Muscle layer of colon (tissue), 2 donors: ENCODE results near the gene PIGN.

Experiments
- H3K27ac ChIP-seq: one replicate; pipeline ENCODE4 v1.7.0; 2013; ENCODE audit warnings: low read depth, mild to moderate bottlenecking, low read length, moderate library complexity
- H3K27me3 ChIP-seq, 2 donors: one replicate each; pipeline ENCODE4 v1.7.0; 2013; ENCODE audit warnings: low read length in 2 of 2, mild to moderate bottlenecking in 2 of 2; ENCODE audit not compliant: insufficient read depth in 2 of 2, control insufficient read depth in 1 of 2
- H3K36me3 ChIP-seq: one replicate; pipeline ENCODE4 v1.7.0; 2013; ENCODE audit warnings: mild to moderate bottlenecking, low read length; ENCODE audit not compliant: insufficient read depth
- H3K4me1 ChIP-seq: one replicate; pipeline ENCODE4 v1.7.0; 2013; ENCODE audit warnings: mild to moderate bottlenecking, low read length; ENCODE audit not compliant: insufficient read depth
- H3K4me3 ChIP-seq, 2 donors: one replicate each; pipeline ENCODE4 v1.7.0; 2013; ENCODE audit warnings: low read length in 2 of 2, low read depth in 1 of 2, mild to moderate bottlenecking in 1 of 2, moderate library complexity in 1 of 2
- H3K9ac ChIP-seq: one replicate; pipeline ENCODE4 v1.7.0; 2013; ENCODE audit warnings: low read length
- H3K9me3 ChIP-seq: one replicate; pipeline ENCODE4 v1.7.0; 2013; ENCODE audit warnings: mild to moderate bottlenecking, low read length
- donor health status: abdominal sarcoma.
- donor health status: Adenocarcinoma of cecum.

PIGN gene, protein sequence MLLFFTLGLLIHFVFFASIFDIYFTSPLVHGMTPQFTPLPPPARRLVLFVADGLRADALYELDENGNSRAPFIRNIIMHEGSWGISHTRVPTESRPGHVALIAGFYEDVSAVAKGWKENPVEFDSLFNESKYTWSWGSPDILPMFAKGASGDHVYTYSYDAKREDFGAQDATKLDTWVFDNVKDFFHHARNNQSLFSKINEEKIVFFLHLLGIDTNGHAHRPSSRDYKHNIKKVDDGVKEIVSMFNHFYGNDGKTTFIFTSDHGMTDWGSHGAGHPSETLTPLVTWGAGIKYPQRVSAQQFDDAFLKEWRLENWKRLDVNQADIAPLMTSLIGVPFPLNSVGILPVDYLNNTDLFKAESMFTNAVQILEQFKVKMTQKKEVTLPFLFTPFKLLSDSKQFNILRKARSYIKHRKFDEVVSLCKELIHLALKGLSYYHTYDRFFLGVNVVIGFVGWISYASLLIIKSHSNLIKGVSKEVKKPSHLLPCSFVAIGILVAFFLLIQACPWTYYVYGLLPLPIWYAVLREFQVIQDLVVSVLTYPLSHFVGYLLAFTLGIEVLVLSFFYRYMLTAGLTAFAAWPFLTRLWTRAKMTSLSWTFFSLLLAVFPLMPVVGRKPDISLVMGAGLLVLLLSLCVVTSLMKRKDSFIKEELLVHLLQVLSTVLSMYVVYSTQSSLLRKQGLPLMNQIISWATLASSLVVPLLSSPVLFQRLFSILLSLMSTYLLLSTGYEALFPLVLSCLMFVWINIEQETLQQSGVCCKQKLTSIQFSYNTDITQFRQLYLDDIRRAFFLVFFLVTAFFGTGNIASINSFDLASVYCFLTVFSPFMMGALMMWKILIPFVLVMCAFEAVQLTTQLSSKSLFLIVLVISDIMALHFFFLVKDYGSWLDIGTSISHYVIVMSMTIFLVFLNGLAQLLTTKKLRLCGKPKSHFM

DNA sequence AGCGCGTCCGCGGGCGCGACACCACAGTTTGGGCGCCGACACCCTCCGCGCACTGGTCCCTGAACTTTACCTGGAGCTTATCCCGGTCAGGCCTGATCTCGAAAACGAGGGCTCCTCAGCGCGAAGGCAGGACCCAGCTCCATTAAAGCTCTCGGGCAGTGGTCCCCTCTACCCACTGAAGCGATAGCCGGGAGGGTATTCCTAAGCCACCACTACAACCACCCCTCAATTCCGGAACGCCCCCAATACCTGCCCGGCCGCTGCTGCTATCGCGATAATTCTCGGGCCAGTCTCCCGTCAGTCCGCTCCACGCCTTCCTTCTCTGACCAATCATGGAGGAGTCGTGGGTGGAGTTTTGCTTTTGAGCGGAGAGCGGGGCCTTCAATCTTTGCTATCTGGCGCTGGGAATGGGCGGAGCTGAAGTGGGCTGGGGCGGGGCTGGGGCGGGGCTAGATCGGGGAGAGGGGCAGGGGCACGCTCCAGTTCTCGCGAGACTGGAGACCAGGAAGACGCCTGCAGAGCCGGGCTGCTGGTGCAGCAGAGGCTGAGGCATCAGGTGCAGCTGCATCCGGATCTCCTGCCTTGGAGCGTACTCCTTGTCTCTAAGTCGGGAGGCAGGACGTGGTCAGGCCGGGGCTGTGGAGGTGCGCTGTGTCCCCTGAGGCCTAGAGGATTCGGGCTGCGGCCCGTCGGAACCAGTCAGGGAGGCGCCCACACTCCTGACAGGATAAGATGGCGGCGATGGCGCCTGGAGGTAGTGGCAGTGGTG lies at the start of gene PIGN, which contains the start of gene RELCH:
PIGN (minus strand) TSS at position 283 of the 769 bp plus-strand sequence. CDS start 25,703 bp downstream, outside the sequence.
RELCH (plus strand) TSS at position 482 of the 769 bp plus-strand sequence; CDS start at position 733, 251 bp downstream.
- H3K4me3 ChIP-seq = peak within 1 kb of the TSS; percentile 97 to 98
- H3K9ac ChIP-seq = peak within 1 kb of the TSS; percentile 80
- peaks cover 27% of the 10 kb centered on the region for H3K4me1 ChIP-seq
- H3K27ac ChIP-seq = peak within 1 kb of the TSS; percentile 79
- no peaks in the 10 kb centered on the region for H3K9me3 ChIP-seq
- H3K36me3 ChIP-seq = no peaks in the 10 kb centered on the region
- no peaks in the 10 kb centered on the region for H3K27me3 ChIP-seq

DNA sequence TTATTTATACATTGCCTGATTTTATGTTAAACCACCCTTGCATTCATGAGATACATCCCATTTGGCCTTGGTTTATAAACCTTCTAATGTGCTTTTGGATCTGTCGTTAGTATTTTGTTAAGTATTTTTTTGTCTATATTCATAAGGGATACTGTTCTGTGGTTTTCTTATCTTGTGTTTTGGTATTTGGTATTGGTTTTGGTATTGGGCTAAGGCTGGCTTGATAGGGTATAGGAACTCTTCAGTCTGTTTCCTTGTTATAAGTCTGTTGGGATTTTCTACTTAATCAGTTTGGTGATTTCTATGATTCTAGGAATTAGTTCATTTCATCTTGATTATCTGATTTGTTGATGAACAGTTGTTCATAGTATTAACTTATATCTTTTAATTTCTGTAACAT lies 49.4 kb upstream of the PIGN start:
- H3K36me3 ChIP-seq = peaks cover 11% of the 10 kb centered on the region
- H3K4me1 ChIP-seq = no peaks in the 10 kb centered on the region
- no peak overlapping the region for H3K4me3 ChIP-seq

DNA sequence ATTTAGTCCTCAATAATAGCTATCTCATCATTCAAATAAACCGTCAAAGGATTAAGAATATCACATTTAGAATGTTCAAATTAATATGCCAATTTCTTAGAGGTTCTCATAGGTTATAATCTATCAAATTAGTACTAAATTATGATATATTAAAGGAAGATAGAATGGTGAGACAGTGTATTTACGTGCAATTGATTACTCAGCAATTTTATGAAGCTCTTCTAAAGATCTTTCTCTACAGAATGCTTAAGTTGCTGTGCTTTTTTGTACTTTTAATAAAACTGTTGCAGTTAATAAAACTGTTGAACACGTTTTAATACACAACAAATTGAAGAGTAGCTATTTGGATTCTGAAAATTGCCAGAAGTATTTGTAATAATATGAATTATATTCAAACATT lies 39.2 kb upstream of the PIGN start:
- Histone ChIP-seq H3K36me3 (peaks cover 12% of the 10 kb centered on the region), H3K27ac (no peak overlapping the region), H3K9me3 (no peaks in the 10 kb centered on the region), H3K27me3 (no peaks in the 10 kb centered on the region), H3K4me3 (no peak overlapping the region), H3K4me1 (no peaks in the 10 kb centered on the region), H3K9ac (no peak overlapping the region)

More for the DNA sequence above, 49.4 kb upstream of the PIGN start:
- no peaks in the 10 kb centered on the region for H3K27me3 ChIP-seq
- H3K9me3 ChIP-seq = no peaks in the 10 kb centered on the region
- H3K9ac ChIP-seq = no peak overlapping the region
- H3K27ac ChIP-seq = no peak overlapping the region

DNA sequence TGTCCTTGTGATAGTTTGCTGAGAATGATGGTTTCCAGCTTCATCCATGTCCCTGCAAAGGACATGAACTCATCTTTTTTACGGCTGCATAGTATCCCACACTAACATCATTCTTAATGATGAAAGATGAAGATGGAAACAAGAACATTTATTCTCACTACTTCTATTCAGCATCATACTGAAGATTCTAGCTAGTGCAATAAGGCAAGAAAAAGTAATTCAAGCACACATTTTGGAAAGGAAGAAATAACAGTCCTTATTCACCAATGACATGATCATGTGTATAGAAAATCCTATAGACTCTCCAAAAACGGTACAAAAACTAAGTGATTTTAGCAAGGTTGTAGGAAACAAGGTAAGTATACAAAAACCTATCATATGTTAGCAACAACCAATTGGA lies 37.4 kb upstream of the PIGN start:
- Histone ChIP-seq H3K4me1 (no peaks in the 10 kb centered on the region), H3K27ac (no peak overlapping the region), H3K9me3 (no peaks in the 10 kb centered on the region), H3K4me3 (no peak overlapping the region), H3K36me3 (peaks cover 2% of the 10 kb centered on the region), H3K9ac (no peak overlapping the region), H3K27me3 (no peaks in the 10 kb centered on the region)

DNA sequence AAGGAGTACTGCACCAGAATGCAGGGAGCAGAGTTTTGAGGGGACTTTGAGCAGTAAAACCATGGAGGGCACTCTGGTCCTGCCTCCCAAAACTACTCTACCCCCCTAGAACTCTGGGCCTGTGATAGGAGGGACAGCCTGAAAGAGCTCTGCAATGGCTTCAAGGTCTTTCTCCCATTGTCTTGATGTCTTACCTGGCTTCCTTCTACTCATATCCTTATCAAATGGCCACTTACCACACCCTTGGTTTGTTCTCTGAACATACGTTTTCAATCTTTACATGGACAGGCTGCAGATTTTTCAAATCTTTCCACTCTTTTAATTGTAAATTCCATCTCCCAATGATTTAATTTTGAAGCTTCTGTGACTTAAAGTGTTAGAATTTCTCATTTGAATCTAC lies 27.9 kb upstream of the PIGN start:
- H3K36me3 ChIP-seq = peaks cover 5% of the 10 kb centered on the region
- H3K9me3 ChIP-seq = no peaks in the 10 kb centered on the region
- H3K4me1 ChIP-seq = no peaks in the 10 kb centered on the region
- no peak overlapping the region for H3K9ac ChIP-seq
- no peak overlapping the region for H3K27ac ChIP-seq
- no peaks in the 10 kb centered on the region for H3K27me3 ChIP-seq
- H3K4me3 ChIP-seq = no peak overlapping the region

DNA sequence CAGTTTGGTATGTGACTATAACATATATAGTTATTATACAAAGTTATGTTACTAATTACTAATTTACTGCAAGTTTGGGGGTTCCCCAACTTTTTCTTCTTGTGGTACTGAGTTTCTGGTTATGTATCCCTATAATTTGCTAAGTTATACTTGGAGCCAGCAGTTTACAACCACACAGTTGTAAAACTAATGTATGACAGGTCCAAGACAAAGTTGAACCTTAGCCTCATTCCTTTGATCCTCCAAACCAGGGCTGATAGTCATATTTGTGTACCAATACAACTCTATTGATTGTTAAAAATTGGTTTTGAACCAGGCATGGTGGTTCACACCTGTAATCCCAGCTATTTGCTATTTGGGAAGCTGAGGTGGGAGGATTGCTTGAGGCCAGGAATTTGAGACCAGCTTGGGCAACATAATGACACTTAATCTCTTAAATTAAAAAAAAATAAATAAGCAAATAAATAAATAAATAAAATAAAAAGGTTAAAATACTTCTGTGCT lies 24.5 kb upstream of the PIGN start:
- Histone ChIP-seq H3K36me3 (peaks cover 5% of the 10 kb centered on the region), H3K9ac (no peak overlapping the region), H3K27ac (no peak overlapping the region), H3K4me3 (no peak overlapping the region), H3K9me3 (no peaks in the 10 kb centered on the region), H3K4me1 (no peaks in the 10 kb centered on the region), H3K27me3 (no peaks in the 10 kb centered on the region)

DNA sequence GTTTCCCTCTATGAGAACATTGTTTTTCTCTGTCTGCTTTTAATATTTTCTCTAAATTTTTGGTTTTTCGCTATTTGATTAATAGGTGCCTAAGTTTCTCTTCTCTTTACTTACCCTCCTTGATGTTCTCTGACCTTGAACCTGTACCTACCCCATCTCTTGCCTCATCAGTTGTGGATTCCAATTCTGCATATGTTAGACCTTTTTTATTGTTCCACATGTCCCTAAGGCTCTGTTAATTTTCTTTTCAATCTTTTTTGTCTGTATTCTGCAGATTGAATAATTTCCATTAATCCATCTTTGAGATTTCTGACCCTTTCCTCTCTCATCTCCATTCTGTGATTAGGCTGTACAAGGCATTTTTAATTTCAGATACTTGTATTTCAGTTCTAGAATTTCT lies 23.3 kb upstream of the PIGN start:
- Histone ChIP-seq H3K36me3 (peaks cover 5% of the 10 kb centered on the region), H3K27me3 (no peaks in the 10 kb centered on the region), H3K4me3 (no peak overlapping the region), H3K9ac (no peak overlapping the region), H3K4me1 (no peaks in the 10 kb centered on the region), H3K27ac (no peak overlapping the region), H3K9me3 (no peaks in the 10 kb centered on the region)

DNA sequence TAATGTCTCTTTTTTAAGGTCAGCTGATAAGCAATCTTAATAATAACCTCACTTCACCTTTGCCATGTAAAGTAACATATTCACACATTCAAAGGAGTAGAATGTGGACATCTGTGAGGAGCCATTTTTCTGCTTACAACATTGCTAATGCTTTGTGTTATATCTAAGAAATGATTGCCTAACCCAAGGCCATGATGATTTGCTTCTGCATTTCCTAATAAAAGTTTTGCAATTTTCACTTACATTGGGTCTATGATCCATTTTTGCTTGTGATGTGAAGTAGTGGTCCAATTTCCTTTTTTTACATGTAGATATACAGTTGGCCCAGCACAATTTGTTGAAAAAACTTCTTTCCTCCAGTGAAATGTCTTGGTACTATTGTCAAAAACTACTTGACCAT lies 22.2 kb upstream of the PIGN start:
- Histone ChIP-seq H3K4me3 (no peak overlapping the region), H3K4me1 (no peaks in the 10 kb centered on the region), H3K9me3 (no peaks in the 10 kb centered on the region), H3K36me3 (peaks cover 5% of the 10 kb centered on the region), H3K9ac (no peak overlapping the region), H3K27ac (no peak overlapping the region), H3K27me3 (no peaks in the 10 kb centered on the region)

DNA sequence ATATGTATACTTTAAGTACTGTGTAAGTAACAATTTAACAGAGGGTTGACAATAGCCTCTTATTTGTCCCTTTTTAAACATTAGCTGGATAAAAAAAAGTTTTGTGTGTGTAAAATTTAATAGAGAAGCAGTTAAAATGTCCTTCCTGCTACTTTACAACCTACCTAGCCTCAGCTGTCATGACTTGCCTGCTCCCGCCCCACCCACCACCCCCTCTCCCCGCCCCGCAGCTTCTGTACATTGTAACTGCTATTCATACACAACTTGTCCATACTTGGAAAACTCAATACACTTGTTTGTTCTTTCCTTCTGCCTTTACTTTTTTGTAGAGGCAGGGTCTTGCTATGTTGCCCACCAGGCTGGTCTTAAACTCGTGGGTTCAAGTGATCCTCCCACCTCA lies 19.7 kb upstream of the PIGN start:
- Histone ChIP-seq H3K4me3 (no peak overlapping the region), H3K36me3 (no peaks in the 10 kb centered on the region), H3K4me1 (no peaks in the 10 kb centered on the region), H3K9me3 (no peaks in the 10 kb centered on the region), H3K9ac (no peak overlapping the region), H3K27me3 (no peaks in the 10 kb centered on the region), H3K27ac (no peak overlapping the region)

DNA sequence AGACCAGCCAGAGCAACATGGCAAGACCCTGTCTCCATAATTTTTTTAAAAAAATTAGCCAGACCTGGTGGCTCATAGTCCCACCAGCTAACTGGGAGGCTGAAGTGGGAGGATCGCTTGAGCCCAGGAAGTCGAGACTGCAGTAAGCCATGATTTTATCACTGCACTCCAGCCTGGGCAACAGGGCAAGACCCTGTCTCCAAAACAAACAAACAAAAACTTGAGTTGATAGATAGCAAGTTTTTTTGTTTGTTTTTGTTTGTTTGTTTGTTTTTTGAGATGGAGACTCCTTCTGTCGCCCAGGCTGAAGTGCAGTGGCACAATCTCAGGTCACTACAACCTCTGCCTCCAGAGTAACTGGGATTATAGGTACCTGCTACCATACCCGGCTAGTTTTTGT lies 19.0 kb upstream of the PIGN start:
- no peak overlapping the region for H3K9ac ChIP-seq
- no peak overlapping the region for H3K27ac ChIP-seq
- no peaks in the 10 kb centered on the region for H3K27me3 ChIP-seq
- no peaks in the 10 kb centered on the region for H3K9me3 ChIP-seq
- H3K4me1 ChIP-seq = no peaks in the 10 kb centered on the region
- H3K36me3 ChIP-seq = no peaks in the 10 kb centered on the region
- H3K4me3 ChIP-seq = no peak overlapping the region

DNA sequence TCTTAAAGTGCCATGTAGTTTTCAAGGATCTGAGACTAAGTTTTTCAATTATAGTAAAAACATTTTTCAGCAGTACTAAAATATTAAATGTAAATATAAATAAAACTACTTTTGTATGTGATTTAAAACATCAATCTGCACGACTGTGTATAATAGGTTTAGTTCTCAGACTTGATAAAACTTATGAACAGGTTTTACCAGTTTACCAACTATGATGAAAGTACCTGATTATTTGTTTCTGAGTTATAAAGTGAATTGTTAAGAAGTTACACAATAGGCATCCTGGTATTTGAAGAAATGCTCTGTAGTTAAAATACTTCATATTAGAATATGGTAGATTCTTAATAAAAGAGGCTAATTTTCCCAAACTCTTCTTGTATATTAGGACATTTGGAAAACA lies 15.0 kb upstream of the PIGN start:
- Histone ChIP-seq H3K4me1 (no peaks in the 10 kb centered on the region), H3K27me3 (no peaks in the 10 kb centered on the region), H3K27ac (no peak overlapping the region), H3K4me3 (no peak overlapping the region), H3K36me3 (no peaks in the 10 kb centered on the region), H3K9ac (no peak overlapping the region), H3K9me3 (no peaks in the 10 kb centered on the region)
